Activated CD8-positive, alpha-beta memory T cell treated with anti-CD3 and anti-CD28 coated beads for 24 hours (primary cell): ENCODE results near the gene GALNTL6.
"Not testable (repeated sequence)": the region's sequence is repeated elsewhere in the genome, so short reads cannot be mapped to it uniquely, and the experiment has no call there.

ENCODE experiments used
- DNase-seq: peaks from one replicate; pipeline ENCODE4 v3.0.0-alpha.2; 2020

Gene GALNTL6

DNA sequence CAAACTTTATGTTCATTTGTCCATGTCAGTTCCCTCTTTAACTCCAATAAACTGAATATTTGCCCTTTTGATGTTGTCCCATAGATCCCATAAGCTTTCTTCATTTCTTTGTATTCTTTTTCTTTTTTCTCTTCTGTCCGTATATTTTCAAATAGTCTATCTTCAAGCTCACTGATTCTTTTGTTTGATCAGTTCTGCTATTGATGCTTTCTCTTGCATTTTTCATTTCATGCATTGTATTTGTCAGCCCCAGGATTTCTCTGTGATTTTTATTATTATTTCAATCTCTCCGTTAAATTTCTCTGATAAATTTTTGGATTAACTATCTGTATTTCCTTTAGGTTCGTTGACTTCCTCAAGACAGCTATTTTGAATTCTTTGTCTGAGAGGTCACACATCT is 1082.5 kb downstream of the GALNTL6 start:
- no peak for DNase-seq

DNA sequence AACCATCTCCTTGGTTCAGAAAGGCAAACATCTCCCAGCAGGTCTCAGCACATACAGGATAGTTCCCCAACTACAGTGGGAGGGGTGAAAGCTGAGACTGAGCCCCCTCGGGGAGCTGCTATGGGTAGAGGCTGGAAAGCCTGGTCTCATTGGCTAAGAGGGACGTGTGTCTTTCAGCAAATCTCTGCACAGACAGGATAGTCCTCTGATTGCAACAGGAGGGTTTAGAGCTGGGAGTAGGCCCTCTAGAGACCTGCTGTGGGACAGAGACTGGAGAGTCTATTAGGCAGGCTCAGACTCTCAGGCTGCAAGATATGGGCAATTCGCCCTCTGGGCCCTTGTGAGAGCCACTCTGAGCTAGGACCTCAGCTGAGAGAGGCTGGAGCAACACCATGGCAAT is 1083.8 kb downstream of the GALNTL6 start:
- no peak for DNase-seq

DNA sequence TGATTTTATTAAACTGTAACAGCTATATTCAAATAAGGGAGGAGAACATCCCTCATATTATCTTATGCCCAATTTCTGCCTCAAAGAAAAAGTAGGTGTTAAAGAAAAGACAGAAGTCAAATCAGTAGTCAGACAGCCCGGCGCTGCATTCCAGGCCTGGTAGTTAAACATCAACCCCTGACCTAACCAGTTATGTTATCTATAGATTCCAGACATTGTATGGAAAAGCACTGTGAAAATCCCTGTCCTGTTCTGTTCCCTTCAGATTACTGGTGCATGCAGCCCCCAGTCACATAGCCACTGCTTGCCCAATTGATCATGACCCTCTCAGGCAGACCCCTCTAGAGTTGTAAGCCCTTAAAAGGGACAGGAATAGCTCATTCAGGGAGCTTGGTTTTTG is 1085.5 kb downstream of the GALNTL6 start:
- no peak for DNase-seq

DNA sequence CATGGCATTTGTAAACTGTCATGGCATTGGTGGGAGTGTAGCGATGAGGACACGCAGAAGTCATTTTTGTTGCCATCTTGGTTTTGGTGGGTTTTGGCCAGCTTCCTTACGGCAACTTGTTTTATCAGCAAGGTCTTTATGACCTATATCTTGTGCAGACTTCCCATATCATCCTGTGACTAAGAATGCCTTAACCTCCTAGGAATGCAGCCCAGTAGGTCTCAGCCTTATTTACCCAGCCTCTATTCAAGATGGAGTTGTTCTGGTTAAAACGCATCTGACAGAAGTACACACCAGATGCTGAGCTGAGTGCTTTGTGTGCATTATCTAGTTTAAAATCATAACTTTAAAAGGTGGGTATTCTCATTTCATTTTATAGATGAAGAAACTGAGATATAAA is 1086.7 kb downstream of the GALNTL6 start:
- DNase-seq, result no peak

DNA sequence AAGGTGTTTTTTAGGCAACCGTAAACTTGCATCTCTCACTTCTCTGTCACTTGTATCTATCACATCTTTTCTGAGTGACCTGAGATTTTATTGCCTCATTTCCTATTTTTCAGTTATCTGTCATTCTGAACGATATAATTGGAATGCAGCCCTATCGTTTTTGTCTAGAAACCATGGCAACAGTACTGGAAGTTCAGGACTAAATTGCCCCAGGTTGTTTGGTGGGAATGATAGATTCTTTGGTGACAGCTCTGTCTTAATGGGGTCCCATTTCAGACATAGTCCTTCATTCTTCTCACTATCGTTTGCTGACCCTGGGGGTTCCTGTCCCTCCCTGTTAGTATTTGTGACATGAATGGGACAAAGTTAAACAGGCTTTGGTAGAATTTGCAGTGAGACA is 1087.7 kb downstream of the GALNTL6 start:
- no peak for DNase-seq

DNA sequence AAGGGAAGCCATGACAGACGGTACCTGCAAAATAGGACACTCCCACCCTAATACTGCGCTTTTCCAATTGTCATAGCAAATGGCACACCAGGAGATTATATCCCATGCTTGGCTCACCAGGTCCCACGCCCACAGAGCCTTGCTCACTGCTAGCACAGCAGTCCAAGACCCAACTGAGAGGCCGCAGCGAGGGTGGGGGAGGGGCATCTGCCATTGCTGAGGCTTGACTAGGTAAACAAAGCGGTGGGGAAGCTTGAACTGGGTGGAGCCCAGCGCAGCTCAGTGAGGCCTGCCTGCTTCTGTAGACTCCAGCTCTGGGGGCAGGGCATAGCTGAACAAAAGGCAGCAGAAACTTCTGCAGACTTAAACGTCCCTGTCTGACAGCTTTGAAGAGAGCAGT is 1099.3 kb downstream of the GALNTL6 start:
- DNase-seq, result not testable (repeated sequence)

DNA sequence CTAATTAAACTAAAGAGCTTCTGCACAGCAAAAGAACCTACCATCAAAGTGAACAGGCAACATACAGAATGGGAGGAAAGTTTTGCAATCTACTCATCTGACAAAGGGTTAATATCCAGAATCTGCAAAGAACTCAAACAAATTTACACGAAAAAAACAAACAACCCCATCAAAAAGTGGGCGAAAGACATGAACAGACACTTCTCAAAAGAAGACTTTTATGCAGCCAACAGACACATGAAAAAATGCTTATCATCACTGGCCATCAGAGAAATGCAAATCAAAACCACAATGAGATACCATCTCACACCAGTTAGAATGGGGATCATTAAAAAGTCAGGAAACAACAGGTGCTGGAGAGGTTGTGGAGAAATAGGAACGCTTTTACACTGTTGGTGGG is 1104.2 kb downstream of the GALNTL6 start:
- DNase-seq, result not testable (repeated sequence)

DNA sequence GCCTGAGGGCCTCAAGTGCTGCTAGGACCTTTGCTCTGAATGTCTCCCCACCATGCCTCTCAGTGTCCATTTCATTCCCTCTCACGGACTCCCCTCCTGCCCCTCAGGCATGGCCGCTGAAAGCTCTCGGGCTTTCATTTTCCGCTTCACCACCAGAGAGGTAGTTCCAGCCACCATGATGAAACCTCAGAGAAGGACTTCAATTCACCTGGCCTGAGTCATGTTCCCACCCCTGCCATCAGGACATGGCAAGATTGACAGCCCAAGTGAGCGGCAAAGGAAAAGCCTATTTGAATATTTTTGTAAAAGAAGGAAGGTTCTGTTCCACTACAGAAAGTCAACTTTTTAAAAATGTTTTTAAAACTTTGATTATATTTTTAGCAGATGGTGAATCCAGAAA is 1106.1 kb downstream of the GALNTL6 start:
- no peak for DNase-seq

DNA sequence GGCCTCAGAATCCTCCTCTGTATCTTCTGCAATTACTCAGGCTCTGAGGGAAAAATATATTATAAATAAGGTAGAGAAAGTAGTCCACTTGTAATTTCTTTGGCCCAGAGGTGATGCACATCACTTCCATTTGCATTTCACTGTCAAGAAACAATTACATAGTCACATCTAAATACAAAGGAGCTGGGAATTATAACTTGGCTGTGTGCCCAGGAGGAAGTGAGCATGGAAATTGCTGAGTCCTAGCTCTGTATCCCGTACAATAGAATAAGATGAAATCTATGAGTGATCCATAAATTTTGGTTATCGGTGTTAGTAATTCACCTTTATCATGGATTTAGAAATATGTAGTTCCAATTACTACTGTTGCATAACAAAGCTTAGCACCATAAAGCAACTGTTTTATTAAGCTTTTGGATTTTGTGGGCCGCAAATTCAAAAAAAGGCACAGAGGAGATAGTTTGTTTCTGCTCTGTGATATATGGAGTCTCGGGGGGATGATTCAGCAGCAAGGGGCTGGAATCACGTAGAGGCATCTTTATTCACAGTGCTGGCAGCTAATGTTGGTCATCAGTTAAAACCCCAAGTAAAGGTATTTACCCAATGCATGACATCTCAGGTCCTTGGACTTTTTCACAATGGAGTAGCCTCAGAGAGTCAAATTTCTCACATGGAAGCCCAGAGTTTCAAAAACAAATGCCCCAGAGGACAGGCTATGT is 1114.1 kb downstream of the GALNTL6 start:
- DNase-seq, result no peak

DNA sequence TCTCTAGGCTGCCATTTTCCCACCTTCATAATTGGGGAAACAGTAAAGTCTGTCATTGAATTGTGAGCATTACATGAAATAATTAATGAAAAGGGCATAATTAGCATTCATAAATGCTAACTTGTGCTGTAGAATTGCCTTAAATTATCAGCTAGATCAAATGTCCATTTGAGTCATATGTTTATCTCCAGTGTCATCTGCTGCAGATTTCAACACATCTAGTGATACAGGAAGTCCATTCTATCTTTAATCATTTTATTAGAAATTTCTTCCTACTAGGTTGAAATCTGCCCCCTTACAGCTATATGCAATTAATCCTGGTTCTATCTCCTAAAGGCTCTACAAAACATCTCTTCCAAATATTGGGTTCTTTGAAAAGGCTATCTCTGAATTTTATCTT is 1115.1 kb downstream of the GALNTL6 start:
- DNase-seq, result no peak

DNA sequence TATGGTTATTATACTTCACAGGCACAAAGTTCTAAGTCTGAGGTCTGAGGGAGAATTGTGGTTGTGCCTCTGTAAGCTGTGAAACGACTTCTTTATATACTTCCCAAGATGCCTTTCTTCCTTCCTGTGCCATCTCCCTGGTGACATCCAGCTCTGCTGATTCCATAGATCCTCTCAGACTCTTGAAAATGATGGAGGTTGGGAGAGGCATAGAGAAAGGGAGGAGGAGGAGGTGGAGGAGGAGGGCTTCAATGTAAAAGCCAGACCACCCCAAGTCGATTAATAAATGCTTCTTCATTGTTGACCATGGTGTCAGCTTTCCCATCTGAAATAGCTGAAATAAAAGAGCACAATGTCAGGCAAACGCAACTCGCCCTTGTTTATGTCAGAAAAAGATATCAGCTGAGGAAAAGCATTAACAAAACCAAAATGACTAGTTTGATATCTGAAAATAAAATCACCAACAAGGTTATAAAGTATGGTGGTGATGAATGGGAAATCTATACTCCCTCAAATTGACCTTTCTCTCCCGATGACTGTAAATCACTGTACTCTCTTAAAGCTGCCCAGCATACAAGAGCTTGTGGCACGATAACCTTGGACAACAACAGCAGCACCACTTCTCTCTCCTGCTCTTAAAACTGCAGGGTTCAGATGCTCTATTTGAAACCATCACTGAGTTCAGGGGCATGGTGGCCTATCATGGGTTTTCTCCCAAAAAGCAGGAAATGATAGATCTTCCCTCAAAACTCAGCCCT is 1125.0 kb downstream of the GALNTL6 start:
- no peak for DNase-seq

DNA sequence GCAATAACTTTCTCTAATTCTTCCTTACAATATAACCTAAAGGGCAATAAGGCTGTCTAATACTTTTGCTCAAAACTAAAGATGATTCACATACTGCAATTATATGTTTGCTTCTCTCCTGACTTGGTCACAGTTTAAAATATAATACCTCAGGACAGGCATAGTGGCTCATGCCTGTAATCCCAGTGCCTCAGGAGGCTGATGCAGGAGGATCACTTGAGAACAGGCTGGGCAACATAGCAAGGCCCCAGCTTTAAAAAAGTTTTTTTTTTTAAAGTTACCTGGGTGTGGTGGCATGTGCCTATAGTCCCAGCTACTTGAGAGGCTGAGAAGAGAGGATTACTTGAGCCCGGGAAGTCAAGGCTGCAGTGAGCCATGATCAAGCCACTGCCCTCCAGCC is 1125.7 kb downstream of the GALNTL6 start:
- DNase-seq, result no peak

DNA sequence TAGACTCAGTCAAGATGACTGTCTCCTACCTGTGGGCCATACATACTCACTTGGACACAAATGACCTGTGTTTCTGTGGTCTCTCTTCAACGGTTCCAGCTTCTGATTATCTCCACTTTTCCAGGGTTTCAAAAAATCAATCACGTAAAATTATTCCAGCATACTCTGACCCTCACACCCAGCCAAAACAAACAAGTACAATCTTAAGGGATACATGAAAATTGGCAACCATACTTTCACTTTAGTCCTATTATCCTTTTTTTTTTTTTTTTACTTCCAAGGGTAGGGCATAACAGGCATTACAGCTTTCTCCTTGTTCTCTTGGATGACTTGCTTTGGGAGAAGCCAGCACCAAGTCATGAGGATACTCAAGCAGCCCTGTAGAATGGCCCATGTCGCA is 1129.6 kb downstream of the GALNTL6 start:
- DNase-seq, result no peak

DNA sequence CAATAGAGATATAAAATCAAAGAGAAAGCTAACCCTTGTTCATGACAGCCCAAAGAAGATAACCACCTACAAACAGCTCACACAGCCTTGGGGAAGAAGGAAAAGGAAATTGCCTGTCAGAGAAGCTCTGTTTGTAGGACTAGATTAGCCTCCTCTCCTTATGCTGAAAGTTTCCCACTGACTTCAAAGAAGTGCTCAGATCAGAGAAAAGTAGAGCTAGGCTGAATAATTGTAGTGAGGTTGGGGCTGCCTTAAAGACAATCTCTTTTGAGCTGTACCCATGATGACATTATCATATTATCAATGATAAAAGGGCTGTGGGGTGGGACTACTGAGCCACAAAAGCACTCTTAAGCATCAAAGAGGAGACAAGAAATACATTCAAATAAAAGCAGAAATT is 1132.4 kb downstream of the GALNTL6 start:
- DNase-seq, result no peak

DNA sequence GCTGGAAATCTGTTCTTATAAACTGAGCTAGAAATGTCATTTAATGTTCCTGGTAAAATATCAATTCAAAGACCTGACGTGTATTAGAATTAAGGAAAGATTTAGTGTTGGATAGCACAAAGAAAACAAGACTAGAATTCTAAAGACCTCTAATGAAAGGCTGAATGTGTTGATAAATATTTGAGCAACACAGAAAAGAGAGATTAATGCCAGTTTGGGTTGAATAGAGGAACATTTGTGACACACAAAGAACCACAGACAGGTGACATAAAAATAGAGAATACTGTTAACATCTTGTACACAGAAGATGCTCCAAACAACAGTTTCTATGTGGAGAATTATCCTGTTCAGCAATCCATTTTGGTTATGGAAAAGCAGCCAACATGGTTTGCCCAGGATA is 1133.3 kb downstream of the GALNTL6 start:
- no peak for DNase-seq

DNA sequence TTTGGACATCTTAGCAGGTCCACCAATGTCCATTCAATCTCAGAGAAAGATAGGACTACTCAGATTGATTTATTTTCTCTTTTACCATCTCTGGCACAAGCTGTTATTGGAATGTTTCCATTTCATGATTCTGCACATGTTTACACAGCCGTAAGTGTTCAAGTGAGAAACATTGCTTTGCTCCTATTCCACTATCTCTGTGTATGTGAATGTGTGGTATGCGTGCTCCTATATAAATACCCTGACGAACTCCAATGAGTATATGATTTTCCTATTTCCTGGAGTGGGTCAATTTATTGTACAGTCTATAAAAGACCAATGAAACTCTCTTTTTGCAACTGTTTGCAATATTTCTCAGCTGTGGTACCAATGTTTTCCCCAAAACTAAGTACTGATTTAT is 1134.4 kb downstream of the GALNTL6 start:
- DNase-seq, result no peak

DNA sequence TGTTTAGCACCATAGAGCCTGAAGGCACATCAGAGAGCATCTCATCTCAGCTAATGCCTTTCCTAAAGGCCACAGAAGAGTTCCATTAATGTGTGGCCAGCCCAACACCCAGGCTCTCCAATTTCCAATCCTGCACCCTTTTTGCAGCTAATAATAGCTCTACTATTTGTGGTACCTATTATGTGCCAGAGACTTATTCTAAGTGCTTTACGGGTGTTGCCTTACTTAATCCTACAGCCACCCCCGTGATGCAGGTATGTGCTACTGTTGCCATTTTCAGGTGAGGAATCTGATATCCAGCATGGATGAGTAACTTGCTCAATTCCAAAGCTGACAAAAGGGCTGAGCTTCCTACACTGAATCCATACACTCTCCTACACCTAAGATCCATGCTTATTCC is 1137.8 kb downstream of the GALNTL6 start:
- no peak for DNase-seq

DNA sequence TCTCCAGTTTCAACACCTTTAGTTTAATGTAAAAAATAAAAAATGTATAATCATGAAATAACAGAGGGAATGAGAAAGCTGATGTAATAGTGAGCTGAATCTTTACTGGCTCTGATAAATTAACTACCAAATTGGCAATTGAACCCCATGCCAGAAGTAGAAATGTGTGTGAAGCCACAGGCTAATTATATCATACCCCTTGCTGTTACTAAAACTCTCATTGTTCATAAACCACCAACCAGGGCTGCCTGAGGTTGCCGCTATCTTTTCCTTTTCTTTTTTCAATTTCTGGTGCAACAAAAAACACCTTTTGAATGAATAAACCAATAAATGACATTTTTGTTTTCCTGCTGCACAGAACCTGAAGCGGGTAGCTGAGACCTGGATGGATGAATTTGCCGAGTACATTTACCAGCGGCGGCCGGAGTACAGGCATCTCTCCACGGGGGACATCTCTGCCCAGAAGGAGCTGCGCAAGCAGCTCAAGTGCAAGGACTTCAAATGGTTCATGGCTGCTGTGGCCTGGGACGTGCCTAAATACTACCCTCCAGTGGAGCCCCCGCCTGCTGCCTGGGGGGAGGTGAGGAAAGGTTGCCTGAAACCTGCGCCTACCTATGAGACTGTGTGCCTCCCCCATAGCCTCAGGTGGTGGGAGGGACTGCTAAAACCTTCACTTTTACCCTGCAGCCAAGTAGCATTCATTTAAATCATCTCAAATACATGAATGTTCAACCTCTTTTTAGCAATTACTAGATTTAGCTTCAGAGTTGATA is 1138.7 kb downstream of the GALNTL6 start:
- DNase-seq, result no peak

DNA sequence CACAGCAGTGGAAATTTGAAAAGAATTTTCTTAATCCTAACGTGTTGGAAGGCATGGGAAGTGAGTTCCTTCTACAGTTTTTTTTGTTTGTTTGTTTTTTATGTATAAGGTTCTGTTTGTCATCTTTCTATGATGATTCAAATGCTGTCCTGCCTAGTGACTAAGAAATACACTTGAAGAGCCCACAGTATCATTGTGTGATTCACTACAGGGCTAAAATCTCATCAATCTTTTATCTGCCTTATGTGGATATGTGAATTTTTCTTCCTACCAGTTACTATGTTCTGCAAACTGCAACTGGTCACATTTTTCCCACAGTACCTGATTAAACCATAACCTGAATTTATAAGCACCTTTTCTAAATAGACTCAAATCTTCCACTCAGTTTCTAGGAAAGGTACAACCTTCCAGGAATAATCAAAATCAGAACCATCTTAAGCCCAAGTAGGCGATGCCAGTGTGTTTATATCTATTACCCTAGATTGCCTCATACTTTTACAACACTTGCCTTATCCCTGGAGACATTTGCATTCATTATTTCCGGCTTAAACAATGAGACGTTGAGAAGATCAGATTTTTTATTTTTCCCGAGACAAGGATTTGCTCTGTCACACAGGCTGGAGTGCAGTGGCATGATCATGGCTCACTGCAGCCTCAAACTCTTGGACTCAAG is 1140.8 kb downstream of the GALNTL6 start:
- DNase-seq, result no peak

DNA sequence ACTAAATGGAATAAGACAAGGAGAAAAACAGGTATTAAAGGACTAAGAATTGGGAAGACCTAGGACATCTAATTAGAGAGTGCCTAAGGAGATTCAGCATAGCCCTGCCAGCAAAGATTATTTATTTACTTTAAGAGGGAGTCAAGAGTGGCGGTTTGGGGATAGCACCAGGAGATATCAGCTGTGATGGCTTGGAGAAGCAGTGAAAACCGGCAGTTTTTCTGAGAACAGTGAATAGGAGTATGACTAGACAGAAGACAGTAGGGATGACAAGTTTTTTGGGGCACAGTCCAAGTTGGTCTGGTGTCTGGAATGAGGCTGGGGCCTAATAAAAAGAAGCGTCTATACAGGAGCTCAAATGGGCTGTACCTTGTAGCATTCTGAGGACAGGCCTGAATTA is 1143.1 kb downstream of the GALNTL6 start:
- not testable (repeated sequence) for DNase-seq

DNA sequence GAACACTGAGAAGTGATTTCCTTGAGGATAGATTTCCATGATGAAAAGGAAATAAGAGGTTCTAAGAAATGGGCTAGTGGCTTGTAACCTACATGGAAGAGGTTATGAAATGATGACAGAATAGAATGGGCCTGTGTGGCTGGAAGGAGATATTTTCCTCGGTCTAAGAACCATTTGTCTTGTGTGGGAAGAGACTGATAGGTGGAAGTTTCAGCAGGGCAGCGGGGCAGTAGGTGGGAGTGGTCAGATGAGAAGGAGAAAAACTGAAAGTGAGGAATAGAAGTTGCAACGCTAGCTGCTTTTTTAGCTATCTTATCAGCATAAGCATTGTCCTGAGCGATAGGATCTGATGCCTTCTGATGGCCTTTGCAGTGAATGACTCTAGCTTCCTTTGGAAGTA is 1144.0 kb downstream of the GALNTL6 start:
- no peak for DNase-seq

DNA sequence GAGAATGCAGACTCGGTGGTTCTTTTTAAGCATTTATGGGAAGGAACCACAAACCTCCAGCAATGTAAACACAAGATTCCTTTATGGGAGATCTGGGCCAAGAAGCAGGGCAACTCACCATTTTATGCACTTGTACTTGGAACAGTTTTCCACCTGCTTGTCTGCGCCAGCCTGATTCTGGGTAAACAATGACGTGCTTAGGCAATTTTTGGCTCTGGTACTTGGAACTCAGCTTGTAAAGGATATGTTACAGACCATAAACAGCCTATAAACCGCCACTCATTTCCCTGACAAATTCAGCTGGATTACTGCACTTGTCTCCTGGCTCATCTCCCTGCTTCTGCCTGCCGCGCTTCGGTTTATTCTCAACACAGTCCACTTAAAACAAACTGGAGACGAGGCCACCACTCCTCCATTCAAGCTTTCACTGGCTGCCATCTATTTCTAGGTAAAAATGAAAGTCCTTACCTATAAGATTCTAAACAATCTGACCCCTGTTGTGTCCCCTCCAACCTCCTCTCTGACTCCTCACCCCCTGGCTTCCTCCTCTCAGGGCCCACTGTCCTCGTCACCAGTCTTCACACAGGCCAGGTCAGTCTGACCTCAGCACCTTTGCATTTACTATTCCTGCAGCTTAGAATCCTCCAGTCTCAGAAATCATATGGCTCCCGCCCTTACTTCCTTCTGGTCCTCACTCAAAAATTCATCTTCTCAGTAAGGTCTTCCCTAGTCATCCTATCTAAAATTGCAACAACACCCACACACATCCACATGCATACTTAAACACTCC is 1149.6 kb downstream of the GALNTL6 start:
- DNase-seq, result no peak
